HG02943 (cell line): ENCODE data around the gene GRM7.

Experiments used
- ATAC-seq: cut with Tn5 transposase; IDR thresholded peaks from one replicate; pipeline ENCODE4 v1.9.1; 2021; ENCODE audit warnings: mild to moderate bottlenecking, low read depth, moderate library complexity; ENCODE audit not compliant: unreplicated experiment

The GRM7 gene

GRCh38 chr3:7382293-7383010 lies 521.5 kb downstream of the GRM7 start:
- ATAC-seq = no peak

GRCh38 chr3:7385635-7386034 lies 524.7 kb downstream of the GRM7 start:
- no peak for ATAC-seq

GRCh38 chr3:7388026-7388425 lies 527.1 kb downstream of the GRM7 start:
- no peak for ATAC-seq

GRCh38 chr3:7392206-7392605 lies 531.3 kb downstream of the GRM7 start:
- no peak for ATAC-seq

GRCh38 chr3:7393944-7394605 lies 533.2 kb downstream of the GRM7 start:
- ATAC-seq = no peak

GRCh38 chr3:7396534-7396933 lies 535.6 kb downstream of the GRM7 start:
- no peak for ATAC-seq

- ATAC-seq = no peak
These were observed 536.2 kb downstream of the GRM7 start for GRCh38 chr3:7397097-7397496.

- no peak for ATAC-seq
These were observed 539.4 kb downstream of the GRM7 start for GRCh38 chr3:7400360-7400759.

- ATAC-seq = no peak
These were observed 540.5 kb downstream of the GRM7 start for GRCh38 chr3:7401418-7401817.

GRCh38 chr3:7407107-7407506 lies 546.2 kb downstream of the GRM7 start:
- no peak for ATAC-seq

- ATAC-seq = no peak
These were observed 549.9 kb downstream of the GRM7 start for GRCh38 chr3:7410782-7411181.

- no peak for ATAC-seq
These were observed 560.1 kb downstream of the GRM7 start for GRCh38 chr3:7421065-7421464.

GRCh38 chr3:7423036-7423435 lies 562.1 kb downstream of the GRM7 start:
- no peak for ATAC-seq

GRCh38 chr3:7423995-7424394 lies 563.1 kb downstream of the GRM7 start:
- no peak for ATAC-seq

- no peak for ATAC-seq
These were observed 567.3 kb downstream of the GRM7 start for GRCh38 chr3:7428206-7428718.

GRCh38 chr3:7432610-7433009 lies 571.7 kb downstream of the GRM7 start:
- ATAC-seq = no peak

GRCh38 chr3:7433073-7433472 lies 572.2 kb downstream of the GRM7 start:
- ATAC-seq = no peak

- ATAC-seq = no peak
These were observed 575.6 kb downstream of the GRM7 start for GRCh38 chr3:7436542-7436941.

- no peak for ATAC-seq
These were observed 576.3 kb downstream of the GRM7 start for GRCh38 chr3:7437231-7437630.

GRCh38 chr3:7439101-7439680 lies 578.3 kb downstream of the GRM7 start:
- ATAC-seq = no peak

GRCh38 chr3:7444886-7445285 lies 584.0 kb downstream of the GRM7 start:
- no peak for ATAC-seq

GRCh38 chr3:7445331-7445730 lies 584.4 kb downstream of the GRM7 start:
- ATAC-seq = no peak
